Neural cell (in vitro differentiated cells): ENCODE results near the gene NRCAM.

Experiments
- EP300 ChIP-seq: fragments of 450-650 bp; conservative IDR thresholded peaks from 2 replicates; pipeline ENCODE4 v1.6.1; 2014; ENCODE audit warnings: antibody characterized with exemption, mild to moderate bottlenecking, moderate library complexity; ENCODE audit not compliant: poor library complexity, severe bottlenecking
- EZH2 ChIP-seq: fragments of 200-600, 300-800 bp; shearing (Covaris generic), sonication (generic); IDR thresholded peaks from 2 replicates; pipeline ENCODE4 v1.6.1; 2014; ENCODE audit warnings: antibody characterized with exemption, low read length, borderline replicate concordance, mild to moderate bottlenecking; ENCODE audit not compliant: insufficient read depth, poor library complexity, severe bottlenecking
- MXI1 ChIP-seq: fragments of 450-650 bp; conservative IDR thresholded peaks from 2 replicates; pipeline ENCODE4 v1.6.1; 2014; ENCODE audit warnings: antibody characterized with exemption, mild to moderate bottlenecking; ENCODE audit not compliant: poor library complexity, severe bottlenecking
- POLR2AphosphoS5 ChIP-seq: IDR thresholded peaks from 2 replicates; pipeline ENCODE4 v1.6.1; 2012
- RAD21 ChIP-seq: fragments of 450-650 bp; conservative IDR thresholded peaks from 2 replicates; pipeline ENCODE4 v1.6.1; 2014; ENCODE audit warnings: antibody characterized with exemption, mild to moderate bottlenecking, moderate library complexity
- TAF1 ChIP-seq: IDR thresholded peaks from 2 replicates; pipeline ENCODE4 v1.6.1; 2012; ENCODE audit warnings: low read depth
- TF ChIP-seq, protein P1 (sequence below): fragments of 450-650 bp; IDR thresholded peaks from 2 replicates; pipeline ENCODE4 v1.5.1; 2014; ENCODE audit warnings: antibody characterized with exemption, mild to moderate bottlenecking, moderate library complexity; ENCODE audit not compliant: poor library complexity, severe bottlenecking

DNA sequence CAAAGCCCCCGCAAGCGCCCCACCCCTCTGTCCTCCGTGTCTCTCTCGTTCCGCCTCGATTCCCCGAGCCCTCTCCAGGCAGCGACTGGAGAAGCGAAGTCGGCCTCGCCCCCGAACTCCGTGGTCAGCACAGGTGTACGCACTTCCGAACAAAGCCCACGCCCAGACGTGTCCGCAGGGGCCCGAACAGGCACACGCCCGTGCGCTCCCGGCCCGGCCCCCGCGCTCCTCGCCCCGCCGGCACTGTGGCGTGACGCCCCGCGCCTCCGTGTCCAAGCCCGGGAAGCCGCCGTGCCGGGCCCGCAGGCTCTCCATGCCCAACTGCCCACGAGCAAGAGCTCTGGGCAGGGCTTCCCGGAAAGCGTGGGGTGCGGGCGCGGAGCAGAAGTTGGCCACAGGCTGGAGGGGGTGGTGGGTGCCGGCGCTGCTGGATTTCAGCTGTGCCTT is 662 bp downstream of the NRCAM start:
- TF ChIP-seq, protein P1, sequence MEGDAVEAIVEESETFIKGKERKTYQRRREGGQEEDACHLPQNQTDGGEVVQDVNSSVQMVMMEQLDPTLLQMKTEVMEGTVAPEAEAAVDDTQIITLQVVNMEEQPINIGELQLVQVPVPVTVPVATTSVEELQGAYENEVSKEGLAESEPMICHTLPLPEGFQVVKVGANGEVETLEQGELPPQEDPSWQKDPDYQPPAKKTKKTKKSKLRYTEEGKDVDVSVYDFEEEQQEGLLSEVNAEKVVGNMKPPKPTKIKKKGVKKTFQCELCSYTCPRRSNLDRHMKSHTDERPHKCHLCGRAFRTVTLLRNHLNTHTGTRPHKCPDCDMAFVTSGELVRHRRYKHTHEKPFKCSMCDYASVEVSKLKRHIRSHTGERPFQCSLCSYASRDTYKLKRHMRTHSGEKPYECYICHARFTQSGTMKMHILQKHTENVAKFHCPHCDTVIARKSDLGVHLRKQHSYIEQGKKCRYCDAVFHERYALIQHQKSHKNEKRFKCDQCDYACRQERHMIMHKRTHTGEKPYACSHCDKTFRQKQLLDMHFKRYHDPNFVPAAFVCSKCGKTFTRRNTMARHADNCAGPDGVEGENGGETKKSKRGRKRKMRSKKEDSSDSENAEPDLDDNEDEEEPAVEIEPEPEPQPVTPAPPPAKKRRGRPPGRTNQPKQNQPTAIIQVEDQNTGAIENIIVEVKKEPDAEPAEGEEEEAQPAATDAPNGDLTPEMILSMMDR = no peak
- TF ChIP-seq EP300 = peak; percentile 2
- peak; percentile 14 for TF ChIP-seq MXI1
- no peak for TF ChIP-seq POLR2AphosphoS5
- no peak for TF ChIP-seq EZH2
- peak; percentile 10 for TF ChIP-seq TAF1
- TF ChIP-seq RAD21 = no peak
